ENCODE measurements around the gene COQ8A.
"Not testable (repeated sequence)": the region's sequence is repeated elsewhere in the genome, so short reads cannot be mapped to it uniquely, and the experiment has no call there.

The COQ8A gene

DNA sequence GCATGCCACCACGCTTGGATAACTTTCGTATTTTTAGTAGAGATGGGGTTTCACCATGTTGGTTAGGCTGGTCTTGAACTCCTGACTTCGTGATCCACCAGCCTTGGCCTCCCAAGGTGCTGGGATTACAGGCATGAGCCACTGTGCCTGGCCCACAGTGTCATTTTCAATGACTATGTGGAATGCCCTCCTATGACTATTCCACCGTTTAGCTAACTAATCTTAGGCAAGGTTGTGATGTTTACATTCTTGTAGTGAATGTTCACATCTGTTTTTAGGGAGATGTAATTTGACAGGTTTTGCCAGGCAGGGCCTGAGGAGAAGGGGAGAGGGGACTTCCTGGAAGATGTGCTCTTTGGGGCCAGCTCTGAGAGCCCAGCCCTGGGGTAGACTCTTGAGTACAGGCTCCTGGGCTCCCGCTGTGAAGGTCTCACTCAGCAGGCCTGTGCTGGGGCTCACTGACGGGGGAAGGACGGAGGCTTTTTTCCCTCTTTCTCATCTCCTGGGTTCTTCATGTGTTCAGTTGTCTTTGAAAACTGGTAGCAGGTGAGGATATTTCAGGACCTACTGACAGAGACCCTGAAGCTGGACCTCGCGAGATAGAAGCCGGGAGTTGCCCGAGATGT lies 13.2 kb downstream of the COQ8A start:
- no peak for DNase-seq

GRCh38 chr1:226954337-226954736 lies 14.2 kb downstream of the COQ8A start:
- DNase-seq, result no peak

DNA sequence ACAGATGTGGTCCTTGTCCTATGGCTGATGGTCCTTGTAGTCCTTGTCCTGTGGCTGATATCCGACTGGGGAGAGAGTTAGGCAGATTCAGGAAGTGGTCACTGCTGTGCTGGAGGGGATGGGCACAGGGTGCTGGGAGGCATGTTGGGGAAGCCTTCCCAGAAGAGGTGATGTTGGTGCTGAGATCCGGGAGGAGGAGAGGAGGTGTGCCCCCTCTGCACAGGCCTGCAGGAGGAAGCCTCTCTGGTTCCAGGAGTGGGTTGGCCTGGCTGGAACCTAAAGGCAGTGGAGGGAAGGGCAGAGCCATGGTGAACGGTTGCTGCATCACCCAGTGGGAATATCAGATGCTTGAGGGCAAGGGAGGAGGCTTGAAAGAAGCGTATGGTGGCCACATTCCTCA lies 14.7 kb downstream of the COQ8A start:
- no peak for DNase-seq

DNA sequence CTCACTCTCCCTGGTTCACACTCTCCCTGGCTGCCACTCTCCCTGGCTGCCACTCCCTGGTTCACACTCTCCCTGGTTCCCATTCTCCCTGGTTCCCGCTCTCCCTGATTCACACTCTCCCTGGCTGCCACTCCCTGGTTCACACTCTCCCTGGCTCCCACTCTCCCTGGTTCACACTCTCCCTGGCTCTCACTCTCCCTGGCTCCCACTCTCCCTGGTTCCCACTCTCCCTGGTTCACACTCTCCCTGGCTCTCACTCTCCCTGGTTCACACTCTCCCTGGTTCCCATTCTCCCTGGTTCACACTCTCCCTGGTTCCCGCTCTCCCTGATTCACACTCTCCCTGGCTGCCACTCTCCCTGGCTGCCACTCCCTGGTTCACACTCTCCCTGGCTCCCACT lies 15.8 kb downstream of the COQ8A start:
- DNase-seq, result not testable (repeated sequence)

DNA sequence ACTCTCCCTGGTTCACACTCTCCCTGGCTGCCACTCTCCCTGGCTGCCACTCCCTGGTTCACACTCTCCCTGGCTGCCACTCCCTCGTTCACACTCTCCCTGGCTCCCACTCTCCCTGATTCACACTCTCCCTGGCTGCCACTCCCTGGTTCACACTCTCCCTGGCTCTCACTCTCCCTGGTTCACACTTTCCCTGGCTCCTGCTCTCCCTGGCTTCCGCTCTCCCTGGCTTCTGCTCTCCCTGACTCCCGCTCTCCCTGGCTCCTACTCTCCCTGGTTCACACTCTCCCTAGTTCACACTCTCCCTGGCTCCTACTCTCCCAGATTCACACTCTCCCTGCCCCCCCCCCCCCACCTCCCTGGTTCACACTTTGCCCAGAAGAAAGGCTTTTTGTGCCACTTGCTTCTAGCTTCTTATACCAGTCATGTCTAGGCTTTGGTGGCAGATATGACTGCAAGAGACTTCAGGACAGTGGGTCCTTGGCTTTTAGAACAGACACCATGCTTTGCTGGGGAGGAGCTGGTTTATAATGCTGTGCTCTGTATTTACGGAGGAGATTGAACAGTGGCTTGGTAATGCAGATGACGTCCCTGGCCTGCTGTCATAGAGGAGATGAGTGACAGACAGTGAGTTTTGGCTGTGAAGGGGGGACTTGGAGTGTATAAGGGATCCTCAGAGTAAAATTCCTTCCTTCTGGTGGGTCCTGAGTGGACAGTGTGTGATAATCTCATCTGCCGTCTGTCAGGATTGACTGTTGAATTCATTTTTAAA lies 17.0 kb downstream of the COQ8A start:
- no peak for DNase-seq

GRCh38 chr1:226957714-226958113 lies 17.6 kb downstream of the COQ8A start:
- DNase-seq, result no peak

DNA sequence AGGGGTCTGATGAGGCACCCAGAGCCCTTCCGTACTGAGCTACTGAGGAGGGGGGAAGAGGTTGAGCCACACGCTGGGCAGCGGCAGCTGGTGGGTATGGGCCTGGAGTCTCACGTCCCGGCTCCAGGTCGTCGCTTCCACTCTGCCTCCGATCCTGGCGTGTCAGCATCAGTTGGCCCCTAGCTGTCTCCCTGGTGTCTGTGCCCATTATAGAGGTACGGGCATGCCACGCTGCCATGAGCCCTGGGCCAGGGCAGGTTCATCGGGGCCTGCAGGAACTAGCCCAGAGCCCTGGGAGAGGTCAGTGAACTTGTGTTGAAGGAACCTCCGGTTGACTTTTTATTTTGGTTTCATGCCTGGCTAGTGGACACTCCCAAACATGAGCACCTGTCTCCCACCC lies 18.2 kb downstream of the COQ8A start:
- DNase-seq, result no peak

DNA sequence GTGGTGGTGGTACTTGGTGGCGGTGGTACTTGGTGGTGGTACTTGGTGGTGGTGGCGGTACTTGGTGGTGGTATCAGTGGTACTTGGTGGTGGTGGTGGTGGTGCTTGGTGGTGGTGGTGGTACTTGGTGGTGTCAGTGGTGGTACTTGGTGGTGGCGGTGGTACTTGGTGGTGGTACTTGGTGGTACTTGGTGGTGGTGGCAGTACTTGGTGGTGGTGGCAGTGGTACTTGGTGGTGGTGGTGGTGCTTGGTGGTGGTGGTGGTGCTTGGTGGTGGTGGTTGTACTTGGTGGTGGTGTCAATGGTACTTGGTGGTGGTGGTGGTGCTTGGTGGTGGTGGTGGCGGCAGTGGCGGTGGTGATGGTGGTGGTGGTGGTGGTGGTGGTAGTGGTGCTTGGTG lies 20.2 kb downstream of the COQ8A start:
- DNase-seq, result no peak

- no peak for DNase-seq
These were observed 21.1 kb downstream of the COQ8A start for GRCh38 chr1:226960944-226961765.

- no peak for DNase-seq
These were observed 22.6 kb downstream of the COQ8A start for GRCh38 chr1:226962421-226963391.

DNA sequence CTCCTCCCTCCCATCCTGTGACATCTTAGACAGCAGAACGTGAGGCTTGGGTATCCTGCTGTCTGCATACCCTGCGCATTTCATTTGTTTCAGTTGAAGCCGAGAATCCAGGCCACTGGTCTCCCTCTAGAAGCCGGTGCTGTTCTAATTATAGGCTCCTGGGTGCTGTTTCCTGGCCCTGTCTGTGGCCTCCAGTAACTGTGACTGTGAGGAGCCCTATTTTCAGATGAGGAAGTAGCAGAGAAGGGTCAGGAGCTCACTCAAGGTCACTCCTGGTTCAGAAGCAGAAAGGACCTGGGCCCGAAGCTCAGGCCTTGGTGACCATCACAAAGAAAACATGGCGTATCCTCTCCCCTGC lies 24.0 kb downstream of the COQ8A start:
- no peak for DNase-seq

GRCh38 chr1:226964611-226965486 lies 24.8 kb downstream of the COQ8A start:
- DNase-seq, result no peak

GRCh38 chr1:226965581-226966440 lies 25.7 kb downstream of the COQ8A start:
- DNase-seq, result no peak

DNA sequence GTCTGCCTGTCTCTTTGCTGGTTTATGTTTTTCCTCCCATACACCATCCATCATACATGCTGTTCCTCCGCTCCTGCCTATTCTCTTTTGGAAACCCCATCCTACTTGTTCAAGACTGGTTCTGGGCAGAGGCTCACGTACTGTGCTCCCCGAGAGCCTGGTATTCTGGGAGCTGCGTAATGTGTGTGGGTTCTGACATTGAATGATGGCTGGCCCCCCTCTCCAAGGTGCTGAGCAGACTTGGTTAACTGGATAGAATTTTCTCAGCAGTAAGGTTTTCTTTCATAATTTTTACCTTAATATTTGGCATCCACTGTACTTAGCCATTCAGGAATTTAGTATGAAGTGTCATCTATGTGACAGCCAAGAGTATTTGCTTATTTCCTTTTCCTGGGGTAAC lies 26.6 kb downstream of the COQ8A start:
- no peak for DNase-seq

GRCh38 chr1:226967665-226968064 lies 27.6 kb downstream of the COQ8A start:
- no peak for DNase-seq

- DNase-seq, result no peak
These were observed 31.7 kb downstream of the COQ8A start for GRCh38 chr1:226971765-226972164.

DNA sequence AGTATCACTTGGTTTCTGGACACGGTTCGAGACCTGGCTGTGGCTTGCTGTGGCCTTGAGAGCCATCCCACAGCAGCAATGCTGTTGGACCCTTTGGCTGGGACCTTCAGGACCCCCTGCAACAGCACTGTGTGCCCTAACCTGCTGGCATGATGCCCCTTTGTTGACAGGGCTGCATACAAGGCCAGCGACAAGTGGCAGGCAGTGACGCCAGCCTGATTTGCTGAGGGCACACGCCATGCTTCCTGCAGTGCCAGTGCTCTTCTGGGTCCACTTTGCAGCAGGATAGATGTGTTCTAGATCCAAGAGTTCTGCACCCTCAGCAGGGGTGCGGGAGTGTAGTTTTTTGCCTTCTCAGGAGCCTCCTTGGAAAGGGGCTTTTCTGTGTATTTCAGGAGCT lies 32.8 kb downstream of the COQ8A start:
- DNase-seq, result no peak

DNA sequence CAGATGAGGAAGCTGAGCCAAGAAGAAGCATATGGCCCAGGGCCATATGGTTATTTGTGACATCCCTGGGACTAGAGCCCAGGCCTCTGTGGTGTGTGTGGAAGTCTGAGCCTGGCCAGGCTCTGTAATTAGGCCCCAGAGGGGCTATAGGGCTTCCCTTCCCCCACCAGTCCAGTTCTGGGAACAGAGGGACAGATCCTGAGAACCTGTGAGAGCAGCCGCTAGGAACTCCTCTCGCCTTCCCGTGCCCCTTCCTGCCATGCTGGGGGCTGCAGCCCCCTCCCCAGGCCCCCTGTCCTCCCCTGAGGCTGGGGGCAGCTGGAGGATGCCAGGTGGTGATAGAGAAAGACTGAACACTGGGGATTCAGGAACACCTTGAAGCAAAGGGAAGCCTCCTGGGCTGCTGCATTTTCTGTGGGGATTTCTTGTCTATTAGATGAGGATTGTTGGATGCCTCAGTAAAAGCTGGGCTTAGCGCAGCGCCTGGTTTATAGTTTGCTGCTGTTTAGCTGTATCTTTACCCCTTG lies 33.3 kb downstream of the COQ8A start:
- DNase-seq, result no peak

DNA sequence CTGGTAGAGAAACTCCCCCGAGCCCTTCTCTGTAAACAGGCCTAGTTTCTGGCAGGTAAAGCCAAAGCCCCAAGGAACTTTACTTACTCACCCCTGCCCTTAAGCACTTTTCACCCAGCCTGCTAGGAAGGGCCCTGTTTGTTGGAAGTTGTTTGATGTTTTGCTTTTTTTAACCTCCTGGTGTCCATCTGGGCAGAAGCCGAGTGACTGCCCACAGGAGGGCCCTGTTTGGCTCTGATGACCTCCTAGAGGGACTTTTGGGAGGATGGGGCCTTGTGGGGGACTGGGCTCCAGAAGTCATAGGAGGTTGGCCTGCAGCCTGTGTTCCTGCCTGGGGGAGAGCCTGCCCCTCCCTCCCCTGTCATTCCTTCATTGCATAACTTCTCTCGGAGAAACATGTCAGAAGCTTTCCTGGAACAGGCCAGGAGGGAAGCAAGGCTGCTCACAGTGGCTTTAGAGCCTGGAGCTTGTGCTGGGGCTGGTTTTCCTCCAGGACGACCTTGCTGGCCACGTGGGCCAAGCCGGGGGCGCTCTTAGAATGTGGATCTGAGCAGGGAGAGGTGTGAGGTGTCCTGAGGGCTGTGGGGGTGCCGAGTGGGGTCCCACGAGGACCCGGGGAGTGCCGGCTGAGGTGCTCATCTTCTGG lies 33.9 kb downstream of the COQ8A start:
- DNase-seq, result no peak
